GM18498 (cell line): ENCODE data around the gene FLT4.
"Not testable (repeated sequence)": the region's sequence is repeated elsewhere in the genome, so short reads cannot be mapped to it uniquely, and the experiment has no call there.

Experiments used
- ATAC-seq: cut with Tn5 transposase; IDR thresholded peaks from one replicate; pipeline ENCODE4 v1.9.1; 2021; ENCODE audit warnings: mild to moderate bottlenecking, moderate library complexity; ENCODE audit not compliant: unreplicated experiment

The FLT4 gene

DNA sequence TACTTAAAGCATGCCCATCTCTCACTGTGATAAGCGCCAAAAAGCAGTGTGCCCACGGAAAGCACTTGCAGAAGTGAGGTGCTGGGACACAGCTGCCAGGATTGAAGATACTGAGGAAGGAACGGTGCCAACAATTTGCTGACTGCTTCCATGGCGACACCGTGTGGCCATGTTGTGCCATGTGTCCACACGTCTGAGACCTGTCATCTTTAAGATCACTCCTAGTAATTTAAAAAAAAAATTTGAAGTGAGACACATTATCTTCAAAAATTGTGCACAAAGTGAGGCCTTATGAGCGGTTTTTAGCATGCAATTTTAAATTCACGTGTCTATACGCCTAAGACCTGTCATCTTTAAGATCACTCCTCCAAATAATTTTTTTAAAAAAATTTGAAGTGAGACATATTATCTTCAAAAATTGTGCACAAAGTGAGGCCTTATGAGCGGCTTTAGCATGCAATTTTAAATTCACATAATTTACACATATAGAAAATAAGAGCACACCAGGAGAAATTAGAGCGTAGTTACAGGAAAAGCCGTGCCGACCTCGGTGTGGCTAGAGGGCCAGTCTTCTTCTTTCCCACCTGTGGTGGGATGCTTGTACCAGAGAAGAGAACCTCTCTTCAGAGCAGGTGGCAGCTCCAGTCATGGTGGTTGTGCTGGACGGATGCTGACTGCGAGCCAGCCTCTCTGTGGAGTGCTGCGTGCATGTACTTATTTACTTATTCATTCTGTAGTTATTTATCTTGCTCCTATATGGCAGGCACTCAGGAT lies 21.4 kb upstream of the FLT4 start:
- ATAC-seq: no peak

DNA sequence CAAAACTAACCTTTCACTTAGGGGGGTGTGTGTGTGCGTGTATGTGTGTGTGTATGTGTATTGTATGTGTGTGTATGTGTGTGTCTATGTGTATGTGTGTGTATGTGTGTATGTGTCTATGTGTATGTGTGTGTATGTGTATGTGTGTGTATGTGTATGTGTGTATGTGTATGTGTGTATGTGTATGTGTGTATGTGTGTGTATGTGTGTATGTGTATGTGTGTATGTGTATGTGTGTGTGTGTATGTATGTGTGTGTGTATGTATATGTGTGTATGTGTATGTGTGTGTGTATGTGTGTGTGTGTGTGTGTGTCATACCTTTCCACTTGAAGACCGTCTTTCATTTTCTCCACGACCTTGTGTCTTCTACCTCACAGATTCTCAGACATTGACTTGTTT lies 20.8 kb upstream of the FLT4 start:
- ATAC-seq: no peak

DNA sequence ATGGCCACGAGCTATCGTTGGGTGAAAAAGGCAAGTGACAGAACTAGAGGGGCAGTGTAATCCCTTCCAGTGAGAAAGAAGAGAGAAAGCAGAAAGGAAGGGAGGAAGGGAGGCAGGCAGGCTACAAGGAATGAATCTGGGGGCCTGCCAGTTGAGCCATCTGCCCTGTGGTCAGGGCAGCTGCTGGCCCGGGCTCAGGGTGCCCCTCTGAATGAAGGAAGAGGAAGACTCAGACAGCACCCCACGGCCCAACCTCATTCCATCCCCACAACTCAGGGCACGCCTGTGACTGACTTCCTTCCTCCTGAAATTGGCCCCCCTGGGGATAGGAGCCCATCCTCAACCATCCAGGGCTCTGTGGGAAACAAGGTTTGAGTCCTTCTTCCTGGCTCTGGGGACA lies 20.3 kb upstream of the FLT4 start:
- no peak for ATAC-seq

DNA sequence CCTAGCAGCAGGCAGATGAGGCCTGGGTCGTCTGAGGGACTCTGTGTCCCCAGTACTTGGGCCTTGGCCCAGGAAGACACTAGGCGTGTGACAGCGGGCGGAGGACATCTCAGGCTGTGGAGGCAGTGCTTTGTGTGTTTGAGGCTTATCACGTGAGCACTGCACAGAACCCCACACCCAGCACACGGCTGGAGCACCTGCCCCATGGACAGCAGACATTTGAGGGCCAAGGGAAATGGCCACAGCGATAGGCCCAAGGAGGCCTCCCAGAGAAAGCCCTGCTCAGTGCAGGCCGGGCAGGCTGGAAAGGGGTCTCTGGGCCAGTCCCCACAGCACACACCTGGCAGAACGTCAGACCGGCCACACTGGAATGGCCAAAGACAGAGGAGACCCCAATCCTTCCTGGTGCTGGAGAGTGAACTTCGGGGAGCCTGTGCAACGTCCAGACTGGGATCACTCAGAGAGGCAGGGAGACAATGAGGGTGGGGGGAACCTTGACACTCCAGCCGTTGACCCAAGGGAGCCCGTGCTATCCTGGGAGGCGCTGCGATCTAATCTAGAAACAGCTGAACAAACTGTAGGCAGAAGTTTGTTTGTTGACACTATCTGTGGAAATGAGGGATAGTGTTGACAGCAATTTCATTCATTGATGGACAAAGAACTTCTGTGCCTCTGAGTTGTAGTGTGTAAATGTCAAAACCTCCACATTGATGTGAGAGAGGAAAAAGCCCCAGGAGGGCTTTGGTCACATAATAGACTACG lies 19.6 kb upstream of the FLT4 start:
- ATAC-seq: no peak

DNA sequence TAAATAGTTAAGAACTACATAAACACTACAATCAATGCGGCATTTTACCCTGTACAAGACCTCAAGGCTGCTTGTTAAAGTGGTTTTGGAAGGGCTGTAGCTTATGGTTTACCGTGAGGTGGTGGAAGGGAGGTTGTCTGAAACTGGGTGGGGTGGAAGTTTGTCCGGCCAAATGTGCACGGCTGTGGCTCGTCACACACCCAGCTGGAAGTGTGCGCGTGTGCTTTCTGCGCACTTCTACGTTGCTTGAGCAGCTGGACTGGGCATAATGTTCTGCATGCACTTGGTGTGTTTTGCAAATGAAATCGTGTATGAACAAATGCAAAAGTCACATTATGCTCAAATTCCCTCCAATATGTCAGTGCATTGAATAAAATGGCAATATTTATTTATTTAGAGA lies 17.4 kb upstream of the FLT4 start:
- ATAC-seq: no peak

DNA sequence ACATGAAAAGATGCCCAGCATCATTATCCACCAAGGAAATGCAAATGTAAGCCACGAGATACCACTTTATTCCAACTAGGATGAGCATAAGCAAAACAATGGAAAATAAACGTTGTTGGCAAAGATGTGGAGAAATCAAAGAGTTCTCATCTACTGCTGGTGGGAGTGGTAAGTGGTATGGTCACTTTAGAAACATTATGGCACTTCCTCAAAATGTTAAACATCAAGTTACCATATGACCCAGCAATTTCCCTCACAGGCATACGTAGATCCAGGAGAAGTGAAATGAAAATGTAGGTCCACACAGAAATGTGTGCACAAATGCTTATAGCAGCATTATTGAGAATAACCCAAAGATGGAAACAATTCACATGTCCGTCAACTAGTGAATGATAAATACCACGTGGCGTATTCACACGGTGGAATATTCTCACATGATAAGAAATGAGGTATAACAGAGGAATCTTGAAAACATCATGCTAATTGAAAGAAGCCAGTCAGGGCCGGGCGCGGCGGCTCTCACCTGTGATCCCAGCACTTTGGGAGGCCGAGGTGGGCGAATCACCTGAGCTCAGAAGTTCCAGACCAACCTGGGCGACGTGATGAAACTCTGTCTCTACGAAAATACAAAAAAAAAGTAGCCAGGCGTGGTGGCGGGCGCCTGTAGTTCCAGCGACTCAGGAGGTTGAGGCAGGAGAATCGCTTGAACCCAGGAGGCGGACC lies 16.4 kb upstream of the FLT4 start:
- ATAC-seq: no peak

DNA sequence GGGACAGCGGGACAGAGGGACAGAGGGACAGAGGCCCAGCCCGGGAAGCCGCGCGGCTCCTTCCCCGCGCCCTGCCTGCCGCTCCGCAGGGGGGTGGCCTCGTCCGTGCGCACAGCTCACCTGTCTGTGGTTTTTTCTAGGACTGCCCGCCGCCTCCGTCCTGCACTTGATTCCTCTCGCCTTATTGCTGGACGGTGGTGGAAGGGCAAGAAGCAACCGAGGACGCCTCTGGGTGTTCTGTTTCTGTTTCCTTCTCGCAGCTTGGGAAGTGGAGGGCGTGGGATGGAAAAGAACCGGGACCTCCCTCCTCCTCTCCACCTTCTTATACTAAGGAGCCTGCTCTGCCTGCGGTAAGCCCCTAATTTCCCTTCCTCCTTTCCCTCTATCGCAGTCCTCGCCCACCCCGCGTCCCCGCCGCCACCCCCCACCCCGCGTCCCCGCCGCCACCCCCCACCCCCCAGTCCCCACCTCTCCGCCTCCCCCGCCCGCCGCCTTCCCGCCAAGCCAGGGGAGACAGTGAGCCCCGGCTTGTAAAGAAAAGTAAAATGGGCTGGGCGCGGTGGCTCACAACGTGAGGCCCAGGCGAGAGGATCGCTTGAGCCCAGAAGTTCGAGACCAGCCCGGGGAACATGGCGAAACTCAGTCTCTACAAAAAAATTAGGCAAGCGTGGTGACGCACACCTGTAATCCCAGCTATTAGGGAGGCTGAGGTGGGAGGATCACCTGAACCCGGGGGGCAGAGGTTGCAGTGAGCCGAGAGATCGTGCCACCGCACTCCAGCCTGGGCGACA lies 9.6 kb upstream of the FLT4 start:
- no peak for ATAC-seq

DNA sequence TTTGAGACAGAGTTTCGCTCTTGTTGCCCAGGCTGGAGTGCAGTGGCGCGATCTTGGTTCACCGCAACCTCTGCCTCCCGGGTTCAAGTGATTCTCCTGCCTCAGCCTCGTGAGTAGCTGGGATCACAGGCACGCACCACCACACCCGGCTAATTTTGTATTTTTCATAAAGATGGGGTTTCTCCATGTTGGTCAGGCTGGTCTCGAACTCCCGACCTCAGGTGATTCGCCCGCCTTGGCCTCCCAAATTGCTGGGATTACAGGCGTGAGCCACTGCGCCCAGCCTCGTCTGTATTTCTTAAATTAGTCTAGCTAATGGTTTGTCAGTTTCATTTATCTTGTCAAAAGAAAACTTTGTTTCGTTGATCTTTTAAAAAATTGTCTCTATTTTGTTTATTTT lies 5.8 kb upstream of the FLT4 start:
- not testable (repeated sequence) for ATAC-seq

DNA sequence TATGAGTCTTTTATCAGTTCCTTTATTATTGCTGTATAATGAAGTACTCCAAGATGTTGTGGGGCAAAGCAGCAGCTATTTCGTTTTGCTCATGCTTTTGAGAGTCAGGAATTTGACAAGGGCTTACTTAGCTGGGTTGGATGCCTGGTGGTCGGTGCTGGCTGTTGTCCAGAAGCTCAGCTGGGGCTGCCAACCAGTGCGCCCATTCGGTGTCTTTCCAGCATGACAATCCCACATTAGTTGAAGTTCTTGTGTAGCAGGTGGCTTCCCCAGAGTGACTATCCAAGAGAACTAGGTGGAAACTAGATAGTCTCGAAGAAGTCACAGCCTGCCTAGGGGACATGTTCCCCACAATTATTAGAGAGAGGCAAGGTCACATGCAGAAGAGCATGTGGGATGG lies 3.4 kb upstream of the FLT4 start:
- ATAC-seq: no peak

DNA sequence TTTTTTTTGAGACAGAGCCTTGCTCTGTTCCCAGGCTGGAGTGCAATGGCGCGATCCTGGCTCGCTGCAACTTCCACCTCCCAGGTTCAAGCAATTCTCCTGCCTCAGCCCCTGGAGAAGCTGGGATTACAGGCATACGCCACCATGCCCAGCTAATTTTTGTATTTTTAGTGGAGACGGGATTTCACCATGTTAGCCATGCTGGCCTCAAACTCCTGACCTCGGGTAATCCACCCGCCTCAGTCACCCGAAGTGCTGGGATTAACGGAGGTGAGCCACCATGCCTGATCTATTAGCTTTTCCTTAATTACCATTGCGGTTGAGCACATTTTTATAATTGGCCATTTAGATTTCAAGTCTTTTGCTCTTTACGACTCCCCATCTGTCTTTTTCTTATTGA lies 2.9 kb upstream of the FLT4 start:
- no peak for ATAC-seq

DNA sequence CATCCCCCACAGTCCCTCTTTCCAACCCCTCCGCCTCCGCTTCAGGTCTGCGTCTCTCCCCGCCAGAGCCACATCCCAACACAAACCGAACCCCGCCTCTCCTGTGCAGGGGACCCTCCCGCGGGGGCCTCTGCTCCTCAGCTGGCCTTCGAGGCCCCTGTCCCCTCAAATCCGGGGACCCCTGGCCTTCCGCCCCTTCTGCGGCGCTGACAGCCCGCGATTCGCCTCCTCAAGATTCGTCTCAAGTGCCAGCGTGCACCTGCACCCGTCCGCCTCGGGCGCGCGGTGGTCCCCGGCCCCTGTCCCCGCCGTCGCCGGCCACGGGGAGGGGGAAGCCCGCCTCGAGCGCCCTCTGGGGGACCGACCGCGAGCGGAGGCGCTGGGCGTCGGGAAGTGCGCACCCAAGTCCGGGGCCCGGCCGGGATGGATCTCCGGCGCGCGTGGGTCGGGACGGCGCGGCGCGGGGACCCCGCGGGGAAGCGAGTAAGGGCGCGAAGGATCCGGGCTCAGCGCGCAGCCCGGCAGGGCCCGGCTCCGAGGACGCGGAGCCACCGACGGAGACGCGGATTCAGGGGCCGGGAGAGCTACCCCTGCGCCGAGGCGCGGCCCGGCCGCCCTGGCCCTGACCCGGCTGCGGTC lies 623 bp downstream of the FLT4 start:
- ATAC-seq: no peak

DNA sequence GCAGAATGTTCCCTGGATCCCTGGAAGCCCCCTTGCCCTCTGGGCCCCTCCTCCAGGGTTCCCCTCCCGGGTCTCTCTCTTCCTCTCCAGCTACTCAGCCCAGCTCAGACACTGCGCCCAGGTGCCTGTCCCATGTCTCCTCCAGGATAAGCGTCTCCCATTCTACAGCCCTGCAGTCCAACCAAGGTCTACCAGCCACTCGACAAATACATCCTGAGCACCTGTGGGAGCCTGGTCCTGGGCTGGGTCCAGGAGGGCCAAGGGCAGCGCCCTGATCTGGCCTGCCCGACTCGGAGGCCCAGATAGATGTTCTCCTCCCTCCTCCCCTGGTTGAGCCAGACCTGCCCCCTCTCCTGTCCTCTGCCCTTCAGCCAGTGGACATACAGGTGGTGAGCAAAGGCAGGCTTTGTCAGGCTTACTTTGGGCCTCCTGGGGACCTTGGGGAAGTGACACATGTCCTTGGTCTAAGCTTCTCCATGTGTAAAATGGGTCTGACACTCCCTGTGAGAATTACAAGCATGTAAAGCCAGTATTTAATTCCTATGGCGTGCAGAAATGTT lies 1.4 kb downstream of the FLT4 start:
- no peak for ATAC-seq

DNA sequence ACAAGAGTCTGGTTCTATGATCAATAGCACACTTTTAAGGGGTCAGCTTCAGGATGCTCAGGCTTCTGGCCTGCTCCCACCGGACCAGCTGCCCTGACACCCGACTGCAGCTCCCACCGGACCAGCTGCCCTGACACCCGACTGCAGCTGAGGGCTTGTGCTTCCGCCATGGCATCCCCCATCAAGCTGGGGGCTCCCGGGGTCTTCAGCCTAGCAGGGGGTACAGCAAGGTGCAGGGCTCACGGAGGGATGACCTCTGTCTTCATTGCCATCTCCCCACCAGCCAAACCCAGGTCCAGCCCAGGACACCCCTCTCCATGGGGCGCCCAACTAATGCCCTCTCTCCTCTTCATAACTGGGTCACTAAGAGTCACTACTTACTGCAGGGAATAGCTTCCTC lies 1.9 kb downstream of the FLT4 start:
- ATAC-seq: no peak

DNA sequence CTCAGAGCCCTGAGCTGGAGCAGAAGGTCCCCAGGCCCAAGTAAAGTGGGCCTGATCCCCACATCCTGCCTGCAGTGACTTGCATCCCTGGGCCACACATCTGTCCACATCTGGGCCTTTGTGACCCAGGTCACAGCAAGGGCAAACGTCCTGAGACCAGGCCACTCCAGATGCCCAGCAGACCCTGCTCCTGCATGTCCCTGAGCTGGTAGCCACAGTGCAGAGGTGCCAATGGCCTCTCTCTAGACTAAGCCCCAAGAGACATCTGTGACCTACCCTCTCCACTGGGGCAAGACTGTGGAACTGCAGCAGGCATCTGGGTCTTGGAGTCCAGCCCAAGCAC lies 2.5 kb downstream of the FLT4 start:
- ATAC-seq: no peak

DNA sequence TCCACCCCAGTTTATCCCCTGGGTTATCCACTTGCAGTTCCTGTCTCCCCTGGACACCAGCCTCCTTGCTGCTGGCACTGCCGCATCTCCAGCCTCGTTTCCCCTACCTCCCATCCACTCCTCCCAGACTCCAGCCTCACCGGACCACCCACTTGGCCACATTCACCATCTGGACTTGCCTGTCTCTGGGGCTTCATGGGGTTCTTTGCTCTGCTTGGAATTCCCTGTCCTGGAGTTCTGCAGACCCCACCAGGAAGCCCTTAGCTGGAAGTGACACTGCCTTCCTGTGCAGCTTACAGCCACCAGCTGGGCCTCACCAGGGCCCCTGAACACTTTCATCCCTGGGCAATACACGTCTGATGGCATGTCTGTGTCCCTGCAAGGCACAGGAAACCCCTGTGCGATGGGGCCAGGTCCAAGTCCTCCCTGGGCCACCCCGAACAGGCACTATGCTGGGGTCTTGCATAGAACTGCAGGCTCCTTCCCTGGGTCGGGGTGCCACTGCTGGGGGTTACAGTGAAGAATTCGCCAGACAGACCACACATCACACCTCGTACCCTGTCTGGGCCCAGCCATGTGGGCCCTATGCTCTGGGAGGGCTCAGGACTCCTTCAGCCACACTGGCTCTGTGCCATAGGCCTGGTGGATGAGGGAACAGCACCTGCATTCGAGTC lies 3.0 kb downstream of the FLT4 start:
- no peak for ATAC-seq

DNA sequence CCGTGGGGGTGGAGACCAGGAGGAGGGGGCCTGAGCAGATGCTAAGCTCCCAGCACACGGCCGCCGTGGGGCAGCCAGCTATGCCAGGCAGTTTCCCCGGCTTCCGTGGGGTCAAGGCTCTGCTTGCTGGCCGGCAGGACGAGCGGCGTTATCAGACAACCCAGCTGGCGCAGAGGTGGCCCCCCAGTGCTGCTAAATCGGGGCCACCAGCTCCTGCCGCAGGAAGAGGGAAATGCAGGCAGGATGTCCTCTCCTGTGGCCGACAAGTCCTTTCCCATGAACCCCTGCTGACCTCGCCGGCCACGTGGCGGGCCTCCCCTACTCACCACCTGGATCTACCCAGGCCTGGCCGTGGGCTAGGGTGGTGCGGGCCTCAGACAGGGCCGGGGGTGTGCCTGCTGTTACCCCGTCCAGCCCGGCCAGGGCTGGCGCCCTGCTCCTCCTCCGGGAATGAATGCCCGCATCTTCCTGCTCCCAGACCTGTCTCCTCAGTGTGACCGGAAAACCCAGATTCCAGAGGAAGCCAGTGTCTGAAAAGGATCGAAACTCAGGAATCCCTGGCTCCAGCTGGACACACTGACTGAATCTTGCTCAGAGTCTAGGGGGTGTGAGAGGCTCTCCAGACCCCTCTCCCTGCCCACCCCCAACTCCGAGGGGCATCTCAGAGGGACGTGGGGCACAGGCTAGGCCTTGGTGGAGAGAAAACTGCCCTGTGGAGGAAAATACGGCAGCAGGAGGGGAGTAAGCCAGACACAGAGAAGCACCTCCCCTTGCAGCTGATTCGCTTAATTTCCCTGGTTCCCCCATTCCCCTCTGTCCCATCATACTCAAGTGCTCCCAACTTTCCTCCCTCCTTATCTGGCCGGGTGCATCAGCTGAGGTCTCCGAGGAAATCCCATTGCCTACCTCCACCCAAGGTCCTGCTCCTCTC lies 3.9 kb downstream of the FLT4 start:
- no peak for ATAC-seq

DNA sequence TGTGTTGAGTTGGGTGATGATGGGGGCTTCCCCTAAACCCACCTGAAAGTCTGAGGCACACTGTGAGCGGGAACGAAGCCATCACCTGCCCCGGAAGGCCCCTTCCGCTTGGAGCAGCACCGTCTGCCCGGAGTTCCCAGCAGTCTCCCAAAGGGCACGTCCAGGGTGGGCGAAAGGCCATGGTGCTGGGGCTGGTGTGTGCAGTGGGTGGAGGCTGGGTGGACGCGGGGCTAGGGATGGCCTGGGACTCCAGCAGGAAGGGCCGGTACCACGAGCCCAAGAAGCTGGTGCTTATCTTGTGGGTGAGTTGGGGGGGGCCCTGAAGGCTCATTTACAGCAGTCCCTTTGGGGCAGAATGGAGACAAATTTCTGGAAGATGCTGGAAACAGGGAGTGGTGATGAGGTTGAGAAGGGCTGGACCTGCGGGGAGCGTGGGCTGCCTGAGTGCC lies 4.6 kb downstream of the FLT4 start:
- no peak for ATAC-seq

DNA sequence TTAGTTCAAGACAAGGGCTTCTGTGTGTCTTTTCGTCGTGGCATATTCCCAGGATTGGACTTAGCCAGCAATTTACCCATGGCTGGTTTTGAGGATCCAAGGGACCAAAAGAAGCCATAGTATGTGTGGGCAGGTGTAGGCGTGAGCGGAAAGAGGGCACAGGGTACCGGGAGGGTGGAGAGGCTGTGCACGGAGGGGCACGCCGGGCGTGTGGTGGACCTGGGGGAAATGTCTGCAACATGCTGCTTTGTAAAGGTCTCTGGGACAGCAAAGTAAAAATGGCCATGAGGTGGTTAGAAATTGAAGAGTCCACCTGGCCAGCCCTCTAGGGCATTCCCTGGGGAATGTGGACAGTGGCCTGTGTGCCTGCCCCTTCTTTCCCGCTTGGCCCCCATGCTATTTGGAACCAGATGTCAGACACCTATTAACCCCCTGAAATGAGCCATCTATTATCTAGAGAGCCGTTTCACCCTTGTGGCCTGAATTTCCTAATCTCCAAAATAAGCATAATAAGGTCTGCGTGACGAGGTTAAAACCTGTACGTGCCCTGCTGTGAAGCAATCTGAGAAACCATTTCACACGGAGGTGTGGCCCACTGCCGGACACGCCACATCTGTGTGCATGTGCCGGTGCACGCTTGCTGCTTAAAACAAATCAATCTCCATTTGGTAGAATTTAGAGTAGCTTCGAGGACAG lies 5.1 kb downstream of the FLT4 start:
- ATAC-seq: no peak
